Mesenchymal stem cell (in vitro differentiated cells and primary cell): ENCODE measurements around the gene COIL.

ENCODE experiments used
- DNase-seq: peaks from one replicate; pipeline ENCODE4 v3.0.0-alpha.2; 2013
- H2AFZ ChIP-seq: one replicate; pipeline ENCODE4 v1.6.1; 2013; ENCODE audit warnings: low read depth, mild to moderate bottlenecking, control low read depth, inconsistent platforms, low read length, moderate library complexity
- H2AK5ac ChIP-seq: 2 replicates; pipeline ENCODE4 v1.6.1; 2013; ENCODE audit warnings: low read length, moderate library complexity, mild to moderate bottlenecking, inconsistent platforms; ENCODE audit not compliant: severe bottlenecking
- H2BK120ac ChIP-seq: one replicate; pipeline ENCODE4 v1.6.1; 2013; ENCODE audit warnings: low read depth, mild to moderate bottlenecking, inconsistent platforms, low read length, moderate library complexity
- H2BK12ac ChIP-seq, 2 experiments: one replicate each; pipeline ENCODE4 v1.6.1; 2013; ENCODE audit warnings: inconsistent platforms in 2 of 2, low read length in 2 of 2, mild to moderate bottlenecking in 2 of 2, moderate library complexity in 2 of 2, control low read depth in 1 of 2
- H2BK15ac ChIP-seq: one replicate; pipeline ENCODE4 v1.6.1; 2013; ENCODE audit warnings: mild to moderate bottlenecking, low read depth, inconsistent platforms; ENCODE audit not compliant: poor library complexity, severe bottlenecking
- H2BK5ac ChIP-seq: 2 replicates; pipeline ENCODE4 v1.6.1; 2013; ENCODE audit warnings: low read depth, mild to moderate bottlenecking, low read length, control low read depth, inconsistent platforms; ENCODE audit not compliant: poor library complexity, severe bottlenecking
- H3K14ac ChIP-seq, 2 experiments: one replicate each; pipeline ENCODE4 v1.6.1; 2013; ENCODE audit warnings: inconsistent platforms in 2 of 2, low read length in 2 of 2, control low read depth in 1 of 2, mild to moderate bottlenecking in 1 of 2, moderate library complexity in 1 of 2
- H3K18ac ChIP-seq, 2 experiments: one replicate each; pipeline ENCODE4 v1.6.1; 2013; ENCODE audit warnings: inconsistent platforms in 2 of 2, low read length in 2 of 2, control low read depth in 1 of 2, low read depth in 1 of 2, mild to moderate bottlenecking in 1 of 2
- H3K23ac ChIP-seq, 2 experiments: one replicate each; pipeline ENCODE4 v1.6.1; 2013; ENCODE audit warnings: inconsistent platforms in 2 of 2, low read length in 2 of 2, mild to moderate bottlenecking in 2 of 2, moderate library complexity in 2 of 2, control low read depth in 1 of 2
- H3K27ac ChIP-seq: 2 replicates; pipeline ENCODE4 v1.5.1; 2013; ENCODE audit warnings: mild to moderate bottlenecking, moderate library complexity, low read length, control low read depth, inconsistent platforms; ENCODE audit not compliant: poor library complexity, severe bottlenecking
- H3K27me3 ChIP-seq, 2 experiments: 2 replicates each; pipeline versions ENCODE4 v1.6.1 to v1.7.0; 2013; ENCODE audit warnings: low read length in 2 of 2, mild to moderate bottlenecking in 2 of 2, moderate library complexity in 2 of 2, control low read depth in 1 of 2, inconsistent platforms in 1 of 2; ENCODE audit not compliant: control insufficient read depth in 1 of 2, insufficient read depth in 1 of 2
- H3K36me3 ChIP-seq, 2 experiments: 2 replicates each; pipeline versions ENCODE4 v1.6.1 to v1.7.0; 2013; ENCODE audit warnings: low read length in 2 of 2, control low read depth in 1 of 2, inconsistent platforms in 1 of 2, low read depth in 1 of 2, mild to moderate bottlenecking in 1 of 2; ENCODE audit not compliant: insufficient read depth in 2 of 2, control insufficient read depth in 1 of 2
- H3K4ac ChIP-seq, 2 experiments: one replicate each; pipeline ENCODE4 v1.6.1; 2013; ENCODE audit warnings: inconsistent platforms in 2 of 2, low read length in 2 of 2, mild to moderate bottlenecking in 2 of 2, moderate library complexity in 2 of 2, control low read depth in 1 of 2, low read depth in 1 of 2
- H3K4me1 ChIP-seq: 2 replicates; pipeline ENCODE4 v1.6.1; 2013; ENCODE audit warnings: low read depth, low read length, control low read depth; ENCODE audit not compliant: control insufficient read depth, insufficient read depth
- H3K4me2 ChIP-seq: 2 replicates; pipeline ENCODE4 v1.6.1; 2013; ENCODE audit warnings: low read length, mild to moderate bottlenecking, inconsistent platforms; ENCODE audit not compliant: poor library complexity, severe bottlenecking
- H3K4me3 ChIP-seq, 2 experiments: 2 replicates each; pipeline versions ENCODE4 v1.5.1 to v1.7.0; 2013; ENCODE audit warnings: low read length in 2 of 2, mild to moderate bottlenecking in 2 of 2, control low read depth in 1 of 2, low read depth in 1 of 2; ENCODE audit not compliant: insufficient read depth in 1 of 2
- H3K79me1 ChIP-seq: replicated peaks from 2 replicates; pipeline ENCODE4 v1.6.1; 2013; ENCODE audit warnings: mild to moderate bottlenecking, control low read depth, low read length, inconsistent platforms; ENCODE audit not compliant: poor library complexity, severe bottlenecking
- H3K9ac ChIP-seq: 2 replicates; pipeline ENCODE4 v1.7.0; 2013; ENCODE audit warnings: mild to moderate bottlenecking, low read length, moderate library complexity
- H3K9me3 ChIP-seq: 2 replicates; pipeline ENCODE4 v1.7.0; 2013; ENCODE audit warnings: mild to moderate bottlenecking, low read length; ENCODE audit not compliant: control insufficient read depth
- H4K8ac ChIP-seq: one replicate; pipeline ENCODE4 v1.6.1; 2013; ENCODE audit warnings: inconsistent platforms, mild to moderate bottlenecking, low read length, moderate library complexity
- H4K91ac ChIP-seq: one replicate; pipeline ENCODE4 v1.6.1; 2013; ENCODE audit warnings: mild to moderate bottlenecking, low read length, inconsistent platforms
- WGBS: methylation state at CpG from one replicate; pipeline ENCODE4 v1.1.7; 2013; ENCODE audit warnings: mixed read lengths; 5-methylcytosine and 5-hydroxymethylcytosine counted together

The COIL gene

GRCh38 chr17:56978441-56979090, 17.7 kb upstream of the COIL start:
- Histone ChIP-seq H2BK15ac (no peak overlapping the region), H3K4me1 (peaks cover 2% of the 10 kb centered on the region), H2AFZ (no peak overlapping the region), H3K9ac (peak overlapping the region; percentile 82), H2BK12ac (no peak overlapping the region), H3K4me3 (peak overlapping the region in 1 of 2 experiments; percentile 85), H3K27me3 (peaks cover 0 to 8% of the 10 kb centered on the region in 2 experiments), H3K79me1 (peaks cover 5% of the 10 kb centered on the region), H3K4ac (no peak overlapping the region), H3K36me3 (peaks cover 0 to 18% of the 10 kb centered on the region in 2 experiments), H3K4me2 (peak overlapping the region; percentile 94), H3K9me3 (no peaks in the 10 kb centered on the region), H2BK120ac (no peak overlapping the region), H2AK5ac (no peak overlapping the region), H3K23ac (no peak overlapping the region), H4K91ac (no peak overlapping the region), H4K8ac (no peak overlapping the region), H2BK5ac (no peak overlapping the region), H3K18ac (no peak overlapping the region), H3K27ac (no peak overlapping the region), H3K14ac (no peak overlapping the region)
- DNase-seq, result peak; percentile 22
- 77% methylated on average over 8 of the region's 11 CpGs for WGBS

- Histone ChIP-seq H2BK12ac (peak within 1 kb of the TSS in 1 of 2 experiments; percentile 13), H2AK5ac (no peak within 1 kb of the TSS), H3K9ac (peak within 1 kb of the TSS; percentile 84), H4K8ac (peak within 1 kb of the TSS; percentile 89), H3K27ac (no peak within 1 kb of the TSS), H3K36me3 (peaks cover 0 to 15% of the 10 kb centered on the region in 2 experiments), H3K27me3 (peaks cover 0 to 8% of the 10 kb centered on the region in 2 experiments), H3K9me3 (no peaks in the 10 kb centered on the region), H2BK15ac (no peak within 1 kb of the TSS), H3K79me1 (peaks cover 5% of the 10 kb centered on the region), H3K4ac (peak within 1 kb of the TSS in 1 of 2 experiments; percentile 63), H3K4me2 (peak within 1 kb of the TSS; percentile 95), H3K4me3 (peak within 1 kb of the TSS; percentile 85 to 86), H3K14ac (peak within 1 kb of the TSS in 1 of 2 experiments; percentile 88), H2BK5ac (no peak within 1 kb of the TSS), H3K4me1 (peaks cover 2% of the 10 kb centered on the region), H3K18ac (peak within 1 kb of the TSS; percentile 57 to 94), H2BK120ac (no peak within 1 kb of the TSS), H4K91ac (no peak within 1 kb of the TSS), H3K23ac (no peak within 1 kb of the TSS), H2AFZ (peak within 1 kb of the TSS; percentile 93)
- peak; percentile 83 for DNase-seq
- under 1% methylated on average over 37 of the region's 42 CpGs for WGBS
Measured at GRCh38 chr17:56977673-56978395, 17.0 kb upstream of the COIL start, which contains the start of gene SCPEP1. TSS of gene SCPEP1 (plus strand) at chr17:56978131. CDS start at chr17:56978160, 29 bp downstream.

- H3K27me3 ChIP-seq, result peaks cover 0 to 8% of the 10 kb centered on the region in 2 experiments
- peaks cover 0 to 14% of the 10 kb centered on the region in 2 experiments for H3K36me3 ChIP-seq
- H2BK12ac ChIP-seq, result peak overlapping the region in 1 of 2 experiments; percentile 13
- peak overlapping the region; percentile 84 for H3K9ac ChIP-seq
- no peak overlapping the region for H3K23ac ChIP-seq
- H3K4me1 ChIP-seq, result peaks cover 2% of the 10 kb centered on the region
- no peak overlapping the region for H2AK5ac ChIP-seq
- H3K27ac ChIP-seq, result no peak overlapping the region
- H3K4ac ChIP-seq, result no peak overlapping the region
- H4K91ac ChIP-seq, result no peak overlapping the region
- H3K4me2 ChIP-seq, result no peak overlapping the region
- no peak overlapping the region for H3K14ac ChIP-seq
- H3K4me3 ChIP-seq, result peak overlapping the region in 1 of 2 experiments; percentile 85
- no peak overlapping the region for H2BK120ac ChIP-seq
- peak; percentile 10 for DNase-seq
- H3K79me1 ChIP-seq, result peaks cover 5% of the 10 kb centered on the region
- no peaks in the 10 kb centered on the region for H3K9me3 ChIP-seq
- H2AFZ ChIP-seq, result no peak overlapping the region
- H2BK5ac ChIP-seq, result no peak overlapping the region
- 58% methylated on average over 7 of the region's 11 CpGs for WGBS
- H2BK15ac ChIP-seq, result no peak overlapping the region
- H4K8ac ChIP-seq, result no peak overlapping the region
- no peak overlapping the region for H3K18ac ChIP-seq
Measured at GRCh38 chr17:56976941-56977608, 16.2 kb upstream of the COIL start.

- Histone ChIP-seq H2BK120ac (no peak overlapping the region), H2AFZ (no peak overlapping the region), H3K36me3 (no peaks in the 10 kb centered on the region), H3K23ac (no peak overlapping the region), H3K9me3 (no peaks in the 10 kb centered on the region), H3K18ac (no peak overlapping the region), H3K4me2 (no peak overlapping the region), H3K27ac (no peak overlapping the region), H3K14ac (no peak overlapping the region), H2BK5ac (no peak overlapping the region), H2BK15ac (no peak overlapping the region), H3K27me3 (peaks cover 0 to 8% of the 10 kb centered on the region in 2 experiments), H3K4me1 (peaks cover 2% of the 10 kb centered on the region), H4K91ac (no peak overlapping the region), H3K4me3 (no peak overlapping the region), H3K9ac (no peak overlapping the region), H3K79me1 (peaks cover 2% of the 10 kb centered on the region), H3K4ac (no peak overlapping the region), H2BK12ac (no peak overlapping the region), H2AK5ac (no peak overlapping the region), H4K8ac (no peak overlapping the region)
- 100% methylated on average over 1 of the region's 2 CpGs for WGBS
- DNase-seq, result no peak
Measured at GRCh38 chr17:56975656-56976055, 14.8 kb upstream of the COIL start.
